GM21381 (cell line): ENCODE data around the gene GNG5.
A peak's percentile ranks its signal among the peaks of the same experiment; 100 is the strongest.
"Not testable (repeated sequence)": the region's sequence is repeated elsewhere in the genome, so short reads cannot be mapped to it uniquely, and the experiment has no call there.

Source experiments
- ATAC-seq: cut with Tn5 transposase; IDR thresholded peaks from one replicate; pipeline ENCODE4 v1.9.1; 2021; ENCODE audit warnings: mild to moderate bottlenecking, moderate library complexity; ENCODE audit not compliant: unreplicated experiment

The GNG5 gene

DNA sequence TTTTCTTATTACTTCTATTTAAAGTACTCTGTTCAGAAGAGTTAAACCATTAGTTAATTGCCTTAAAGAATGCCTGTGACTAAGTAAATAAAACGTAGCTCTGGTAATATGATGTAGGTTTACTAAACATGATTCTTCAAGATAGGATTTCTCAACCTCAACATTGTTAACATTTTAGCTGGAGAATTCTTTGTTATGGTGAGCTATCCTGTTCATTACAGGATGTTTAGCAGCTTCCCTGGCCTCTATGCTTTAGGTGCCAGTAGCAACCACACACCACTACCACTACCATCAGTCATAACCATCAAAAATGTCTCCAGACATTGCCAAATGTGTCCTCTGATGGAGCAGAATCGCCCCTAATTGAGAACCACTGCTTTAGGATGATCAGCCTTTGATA lies 16.6 kb downstream of the GNG5 start:
- no peak for ATAC-seq

DNA sequence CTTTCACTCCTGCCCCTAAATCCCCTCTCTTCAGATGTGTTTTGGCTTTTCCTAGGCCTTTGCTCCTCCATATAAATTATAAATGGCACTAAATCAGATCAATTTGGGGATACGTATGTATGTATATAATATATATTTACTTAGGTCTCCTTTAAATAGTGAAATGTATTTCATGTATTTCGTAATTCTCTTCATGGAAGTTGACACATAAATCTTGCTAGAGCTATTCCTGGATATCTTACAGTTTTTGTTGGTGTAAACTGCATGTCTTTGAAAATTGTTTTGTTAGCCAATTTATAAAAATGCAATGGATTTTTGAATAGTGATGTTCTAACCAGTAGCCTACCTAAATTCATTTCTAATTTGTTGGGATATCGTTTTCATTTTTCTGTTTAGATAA lies 18.3 kb downstream of the GNG5 start:
- ATAC-seq = no peak

DNA sequence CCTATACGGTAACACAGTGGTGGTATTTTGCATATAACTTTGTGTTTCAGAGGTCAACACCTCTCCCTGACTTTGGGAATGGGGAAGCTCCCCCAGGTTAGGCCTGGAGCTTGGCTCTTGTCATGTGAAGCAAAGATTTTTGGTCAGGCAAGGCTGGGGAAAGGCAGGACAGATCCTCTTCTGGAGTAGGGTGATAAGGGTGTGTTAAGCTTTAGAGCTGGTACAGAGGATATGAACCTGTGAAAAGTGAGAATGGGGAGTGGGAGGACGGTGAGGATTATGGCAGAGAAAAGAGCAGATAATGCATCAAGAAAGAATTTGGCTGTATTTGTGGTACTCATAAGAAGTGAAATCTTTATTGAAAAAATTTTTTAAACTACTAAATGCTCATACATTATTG lies 25.1 kb downstream of the GNG5 start:
- ATAC-seq = no peak

DNA sequence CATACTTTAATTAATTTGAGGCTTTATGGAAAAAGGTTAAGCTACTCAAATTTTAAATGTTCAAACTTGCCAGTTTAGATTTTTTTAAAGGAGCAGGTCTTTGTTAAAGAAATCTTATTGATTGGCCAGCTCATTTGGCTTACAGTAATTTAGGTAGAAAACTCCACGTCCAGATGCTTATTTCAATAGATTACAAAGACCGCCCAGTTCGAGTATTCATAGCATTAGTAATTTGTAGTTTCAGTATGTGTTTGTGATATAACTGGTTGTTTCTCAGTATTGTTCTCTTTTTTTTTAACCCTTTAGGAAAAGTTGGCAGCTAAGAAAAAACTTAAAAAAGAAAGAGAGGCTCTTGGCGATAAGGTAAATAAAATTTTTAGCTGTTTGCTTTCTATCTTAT lies 25.7 kb downstream of the GNG5 start:
- no peak for ATAC-seq

DNA sequence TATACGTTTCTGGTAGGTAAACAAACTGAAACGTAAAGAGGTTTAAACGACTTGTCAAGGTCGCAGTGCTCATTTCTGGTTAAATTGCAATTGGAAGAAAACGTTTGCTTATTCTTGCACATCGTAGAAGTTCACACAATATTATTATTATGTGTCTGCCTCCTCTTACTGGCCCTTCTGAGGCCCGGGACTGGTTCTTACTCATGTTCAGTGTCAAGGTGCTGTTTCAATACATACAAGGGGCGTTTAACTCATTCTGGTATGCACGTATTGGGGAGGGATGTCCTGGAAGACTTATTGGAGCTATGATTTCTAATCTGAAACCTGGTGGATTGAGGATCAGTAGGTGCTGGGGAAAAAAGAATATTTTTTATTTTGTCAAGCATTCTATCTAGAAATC lies 26.4 kb downstream of the GNG5 start:
- ATAC-seq = no peak

DNA sequence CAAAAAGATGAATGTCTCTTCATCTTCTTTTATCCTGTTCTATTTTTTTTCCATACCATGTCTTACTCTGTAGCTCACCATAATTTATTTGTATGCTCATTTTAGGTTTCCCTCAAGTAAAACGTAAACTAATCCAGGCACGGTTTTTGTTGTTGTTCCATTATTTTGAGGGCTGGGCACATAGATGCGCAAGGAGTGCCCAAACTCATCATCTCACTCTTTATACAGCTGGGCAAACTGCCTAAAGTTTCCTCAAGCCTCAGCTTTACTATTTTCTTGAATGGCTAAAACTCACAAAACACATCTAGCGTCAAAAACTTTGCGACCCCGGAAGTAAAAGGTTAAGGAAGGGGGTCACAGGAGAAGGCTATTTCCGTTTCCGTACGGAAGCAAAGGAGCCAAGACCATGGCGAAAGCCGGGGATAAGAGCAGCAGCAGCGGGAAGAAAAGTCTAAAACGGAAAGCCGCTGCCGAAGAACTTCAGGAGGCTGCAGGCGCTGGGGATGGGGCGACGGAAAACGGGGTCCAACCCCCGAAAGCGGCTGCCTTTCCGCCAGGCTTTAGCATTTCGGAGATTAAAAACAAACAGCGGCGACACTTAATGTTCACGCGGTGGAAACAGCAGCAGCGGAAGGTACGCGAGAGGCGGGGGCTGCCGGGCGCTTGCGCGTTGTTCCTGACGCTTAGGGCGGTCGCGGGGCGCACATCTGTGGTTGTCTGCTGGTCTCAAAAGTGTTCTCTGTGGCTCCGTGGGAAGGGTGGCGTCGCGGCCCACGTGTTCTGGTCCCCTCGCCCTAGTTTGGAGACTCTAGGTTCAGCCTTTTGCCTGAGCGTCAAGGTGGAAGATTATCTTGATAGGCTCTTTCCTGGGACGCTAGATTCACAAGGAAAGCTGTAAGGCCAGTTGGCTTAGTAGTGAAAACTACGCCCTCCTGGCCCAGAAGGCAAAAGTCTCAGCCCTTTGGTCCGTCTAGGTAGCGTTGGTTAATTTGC lies 27.2 kb downstream of the GNG5 start, which contains the start of gene RPF1:
RPF1 (plus strand) TSS at position 391 of the 993 bp plus-strand sequence; CDS start at position 407, 16 bp downstream.
- peak; percentile 97 for ATAC-seq

DNA sequence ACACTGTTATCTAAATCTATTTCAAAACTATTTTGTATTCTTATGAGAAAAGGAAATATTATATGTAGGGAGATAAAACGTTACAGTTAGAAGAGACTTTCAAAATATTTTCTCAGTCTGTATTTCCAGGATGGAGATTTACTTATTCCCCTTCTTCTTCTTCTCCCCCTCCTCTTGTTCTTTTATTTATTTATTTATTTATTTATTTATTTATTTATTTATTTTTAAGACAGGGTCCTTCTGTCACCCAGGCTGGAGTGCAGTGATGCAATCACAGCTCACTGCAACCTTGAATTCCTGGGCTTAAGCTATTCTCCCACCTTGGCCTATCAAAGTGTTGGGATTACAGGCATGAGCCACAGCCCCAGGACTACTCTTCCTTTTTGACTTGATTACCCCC lies 30.2 kb downstream of the GNG5 start:
- no peak for ATAC-seq

DNA sequence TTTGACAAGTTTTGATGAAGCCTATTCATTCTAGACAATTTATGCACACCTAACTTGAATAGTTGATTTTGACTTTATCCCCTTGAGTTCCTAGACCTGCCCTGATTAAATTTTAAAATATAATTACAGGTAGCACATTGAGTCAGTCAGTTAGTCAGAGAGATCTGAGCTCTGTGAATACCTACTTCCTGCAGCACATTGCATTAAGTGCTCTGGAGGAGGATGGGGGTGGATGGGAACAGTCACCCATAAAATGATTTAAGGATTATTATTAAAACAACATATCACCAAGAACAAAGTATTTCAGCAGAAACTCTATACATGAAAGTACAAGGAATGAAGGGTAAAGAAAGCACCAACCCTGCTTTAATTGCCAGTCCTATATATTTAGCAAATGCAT lies 39.1 kb downstream of the GNG5 start:
- ATAC-seq = no peak

DNA sequence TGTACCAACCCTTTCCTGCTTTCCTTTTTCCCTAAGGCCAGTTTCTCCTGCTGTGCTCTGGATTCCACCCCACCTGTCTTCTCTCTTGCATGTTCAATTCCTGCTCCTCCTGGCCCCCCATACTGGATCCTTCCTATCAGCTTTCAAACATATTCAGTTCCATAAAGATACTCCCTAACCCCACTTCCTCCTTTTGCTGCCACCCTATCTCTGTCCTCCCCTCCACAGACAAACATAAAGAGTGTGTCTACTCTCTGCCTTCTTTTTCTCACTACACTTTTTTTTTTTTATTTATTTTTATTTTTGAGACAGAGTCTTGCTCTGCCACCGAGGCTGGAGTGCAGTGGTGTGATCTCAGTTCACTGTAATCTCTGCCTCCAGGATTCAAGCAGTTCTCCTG lies 44.3 kb downstream of the GNG5 start:
- ATAC-seq = no peak

DNA sequence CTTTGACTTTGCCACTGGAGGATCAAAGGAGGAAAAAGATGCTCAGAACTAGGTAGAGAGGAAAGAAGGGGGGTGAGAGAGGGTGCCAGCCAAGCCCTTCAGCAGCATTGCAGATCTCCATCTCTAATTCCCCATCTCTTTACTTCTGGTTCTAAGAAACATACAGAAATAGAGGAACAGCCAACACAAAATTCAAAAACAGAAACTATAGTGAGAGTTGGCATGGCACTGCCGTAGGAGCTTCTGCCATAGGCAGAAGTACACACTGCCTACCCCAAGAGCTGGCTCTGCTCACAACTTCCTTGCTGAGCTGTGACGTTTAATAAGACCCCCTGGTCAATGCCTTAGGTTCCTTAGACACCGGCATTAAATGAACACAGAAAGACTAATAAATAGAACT lies 53.9 kb downstream of the GNG5 start:
- no peak for ATAC-seq

DNA sequence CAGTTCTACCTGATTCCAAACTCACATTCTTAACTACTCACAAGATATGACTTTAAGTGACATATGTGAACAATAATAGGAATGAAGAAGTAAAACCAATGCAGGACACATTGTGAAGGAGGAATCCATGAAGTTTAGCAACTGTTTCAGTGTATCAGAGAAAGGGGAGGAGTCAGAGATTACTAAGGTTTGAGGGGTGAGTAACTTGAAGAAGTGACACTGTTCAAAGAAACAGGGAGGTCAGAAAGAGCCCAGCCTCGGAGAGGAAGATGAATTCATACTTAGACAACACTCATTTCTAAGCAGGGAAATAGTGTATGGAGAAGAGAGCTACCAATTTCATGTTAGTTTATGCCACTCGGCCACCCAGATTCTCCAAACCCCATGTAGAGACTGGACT lies 55.5 kb downstream of the GNG5 start:
- ATAC-seq = no peak

DNA sequence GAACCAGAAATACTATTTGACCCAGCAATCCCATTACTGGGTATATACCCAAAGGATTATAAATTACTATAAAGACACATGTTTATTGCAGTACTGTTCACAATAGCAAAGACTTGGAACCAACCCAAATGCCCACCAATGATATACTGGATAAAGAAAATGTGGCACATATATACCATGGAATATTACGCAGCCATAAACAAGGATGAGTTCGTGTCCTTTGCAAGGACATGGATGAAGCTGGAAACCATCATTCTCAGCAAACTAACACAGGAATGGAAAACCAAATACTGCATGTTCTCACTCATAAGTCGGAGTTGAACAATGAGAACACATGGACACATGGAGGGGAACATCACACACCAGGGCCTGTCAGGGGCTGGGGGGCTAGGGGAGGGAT lies 57.7 kb downstream of the GNG5 start:
- ATAC-seq = not testable (repeated sequence)
